ENCODE results near the gene TADA1. TPM values are rescaled to one million over a fixed set of nuclear protein-coding genes. Genes with fewer than 3 reads are reported as not detected.
A peak's percentile ranks its signal among the peaks of the same experiment; 100 is the strongest.
"Not testable (repeated sequence)": the region's sequence is repeated elsewhere in the genome, so short reads cannot be mapped to it uniquely, and the experiment has no call there.

Gene TADA1
- total RNA-seq, 1 experiment from 2014 or later = 11.7 TPM

- DNase-seq (ENCODE audit: low read depth) = no peak
Observed at GRCh38 chr1:166889776-166890175, 13.7 kb upstream of the TADA1 start.

- no peak for DNase-seq (ENCODE audit: low read depth)
Observed at GRCh38 chr1:166888373-166889111, 12.5 kb upstream of the TADA1 start.

- no peak for DNase-seq (ENCODE audit: low read depth)
Observed at GRCh38 chr1:166884971-166885370, 8.9 kb upstream of the TADA1 start.

- peak; percentile 37 for DNase-seq (ENCODE audit: low read depth)
Observed at GRCh38 chr1:166884040-166884642, 8.1 kb upstream of the TADA1 start.

- DNase-seq (ENCODE audit: low read depth) = no peak
Observed at GRCh38 chr1:166882893-166883292, 6.8 kb upstream of the TADA1 start.

- DNase-seq (ENCODE audit: low read depth) = not testable (repeated sequence)
Observed at GRCh38 chr1:166878173-166878917, 2.3 kb upstream of the TADA1 start.

GRCh38 chr1:166876540-166876838 lies 425 bp upstream of the TADA1 start:
- no peak for DNase-seq (ENCODE audit: low read depth)

- DNase-seq (ENCODE audit: low read depth) = no peak
Observed at GRCh38 chr1:166875302-166875733, 746 bp downstream of the TADA1 start.

GRCh38 chr1:166874464-166874863 lies 1.6 kb downstream of the TADA1 start:
- no peak for DNase-seq (ENCODE audit: low read depth)

- no peak for DNase-seq (ENCODE audit: low read depth)
Observed at GRCh38 chr1:166870584-166870983, 5.5 kb downstream of the TADA1 start.

GRCh38 chr1:166869318-166870099 lies 6.6 kb downstream of the TADA1 start:
- no peak for DNase-seq (ENCODE audit: low read depth)

GRCh38 chr1:166868639-166869038 lies 7.4 kb downstream of the TADA1 start:
- DNase-seq (ENCODE audit: low read depth) = no peak

GRCh38 chr1:166865926-166866325 lies 10.1 kb downstream of the TADA1 start:
- DNase-seq (ENCODE audit: low read depth) = no peak

- no peak for DNase-seq (ENCODE audit: low read depth)
Observed at GRCh38 chr1:166859597-166859996, 16.5 kb downstream of the TADA1 start.

- no peak for DNase-seq (ENCODE audit: low read depth)
Observed at GRCh38 chr1:166858726-166859419, 17.2 kb downstream of the TADA1 start.

- no peak for DNase-seq (ENCODE audit: low read depth)
Observed at GRCh38 chr1:166857995-166858394, 18.1 kb downstream of the TADA1 start.

GRCh38 chr1:166855558-166855957 lies 20.5 kb downstream of the TADA1 start:
- no peak for DNase-seq (ENCODE audit: low read depth)

- no peak for DNase-seq (ENCODE audit: low read depth)
Observed at GRCh38 chr1:166852918-166853317, 23.1 kb downstream of the TADA1 start.

- DNase-seq (ENCODE audit: low read depth) = no peak
Observed at GRCh38 chr1:166849135-166849534, 26.9 kb downstream of the TADA1 start.

GRCh38 chr1:166848193-166848592 lies 27.9 kb downstream of the TADA1 start:
- no peak for DNase-seq (ENCODE audit: low read depth)

- DNase-seq (ENCODE audit: low read depth) = no peak
Observed at GRCh38 chr1:166844791-166845190, 31.3 kb downstream of the TADA1 start.
